ENCODE data around the gene GAGE10. TPM values are rescaled to one million over a fixed set of nuclear protein-coding genes. Genes with fewer than 3 reads are reported as not detected.

Gene GAGE10, protein sequence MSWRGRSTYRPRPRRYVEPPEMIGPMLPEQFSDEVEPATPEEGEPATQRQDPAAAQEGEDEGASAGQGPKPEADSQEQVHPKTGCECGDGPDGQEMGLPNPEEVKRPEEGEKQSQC
- polyA plus RNA-seq (ENCODE audit: insufficient read length in 3 of 3), result not detected
- long read RNA-seq, donor 1, result 0 reads
- long read RNA-seq, donor 2, result 0 reads
- long read RNA-seq, donor 3, result 0 reads
- long read RNA-seq, donor 4, result 0 reads
- long read RNA-seq, donor 5, result 0 reads
- long read RNA-seq, donor 6, result 0 reads
- long read RNA-seq, donor 7, result 0 reads
- long read RNA-seq, donor 8, result 0 reads
- long read RNA-seq, donor 9, result 0 reads
- long read RNA-seq, donor 10, result 0 reads
- long read RNA-seq, donor 11, result 0 reads
- long read RNA-seq, donor 12, result 0 reads
- long read RNA-seq, donor 13, result 0 reads
- long read RNA-seq, donor 14, result 0 reads
- long read RNA-seq, donor 15, result 0 reads
- long read RNA-seq, donor 16, result 0 reads

DNA sequence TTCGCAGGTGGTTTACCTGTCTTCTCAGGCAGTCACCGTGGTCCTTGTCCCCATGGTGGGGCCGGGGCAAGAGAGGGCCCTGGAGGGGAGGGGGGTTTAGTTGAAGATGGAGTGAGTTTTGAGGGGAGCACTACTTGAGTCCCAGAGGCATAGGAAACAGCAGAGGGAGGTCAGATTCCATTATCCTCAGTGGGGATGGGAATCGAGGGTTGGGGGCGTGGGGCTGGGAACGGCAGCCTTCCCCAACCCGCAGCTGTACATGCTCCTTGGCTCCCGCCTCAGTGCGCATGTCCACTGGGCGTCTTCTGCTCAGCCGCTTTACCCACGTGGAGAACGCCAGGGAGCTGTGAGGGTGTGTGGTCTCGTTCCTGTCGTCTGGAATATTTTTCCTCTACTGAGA lies at the start of gene GAGE10:
Gene GAGE10, plus strand, starts transcription at position 301 of the 400 bp plus-strand sequence. CDS start 1,214 bp downstream, outside the sequence.
- no peak for DNase-seq

DNA sequence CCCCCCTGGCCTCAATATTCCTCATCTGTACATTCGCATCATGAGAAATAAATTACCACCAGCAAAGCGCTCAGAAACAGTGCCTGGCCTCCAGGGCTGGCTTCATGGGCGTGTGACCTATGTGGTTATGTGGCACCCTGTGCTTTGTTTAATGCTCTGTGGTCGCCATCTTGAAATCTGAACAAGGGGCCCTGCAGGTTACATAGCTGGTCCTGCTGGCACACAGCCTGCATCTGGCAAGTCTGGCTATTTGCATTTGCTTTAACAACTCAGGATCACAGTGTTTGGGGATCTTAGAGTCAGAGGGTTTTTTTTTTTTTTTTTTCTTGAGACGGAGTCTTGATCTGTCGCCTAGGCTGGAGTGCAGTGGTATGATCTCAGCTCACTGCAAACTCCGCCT lies 48.8 kb upstream of the GAGE10 start:
- no peak for DNase-seq

DNA sequence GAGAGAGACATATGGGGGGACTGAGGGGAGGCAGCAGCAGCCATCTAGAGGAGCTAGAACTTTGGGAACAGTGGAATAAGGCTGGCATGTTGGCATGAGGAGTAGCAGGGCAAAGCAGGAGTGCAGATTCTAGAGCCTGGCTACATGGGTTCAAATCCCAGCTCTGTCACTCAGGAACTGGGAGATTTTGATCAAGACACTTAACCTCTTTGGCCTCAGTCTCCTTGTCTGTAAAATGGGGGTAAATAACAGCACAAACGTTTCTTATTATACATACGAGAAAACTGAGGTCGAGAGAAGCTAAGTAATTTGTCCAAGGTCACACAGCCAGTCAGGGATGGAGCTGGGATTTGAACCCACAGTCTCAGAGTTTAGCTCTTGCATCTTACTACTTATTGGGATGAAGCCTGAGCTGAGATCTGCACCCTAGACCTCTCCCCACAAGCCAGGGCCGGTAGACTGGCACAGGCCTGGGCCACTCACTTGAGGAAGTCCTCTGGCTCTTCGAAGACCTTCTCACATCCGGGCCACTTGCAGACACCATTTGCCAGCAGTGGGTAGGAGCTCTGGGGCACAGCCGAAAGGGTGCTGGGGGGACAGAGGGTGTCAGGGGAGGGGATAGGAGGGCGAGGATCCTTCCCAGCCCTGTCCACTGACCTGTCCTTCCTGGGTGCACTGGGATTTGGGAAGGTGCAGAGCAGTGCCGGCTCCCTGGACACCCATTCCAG lies 47.0 kb upstream of the GAGE10 start:
- no peak for DNase-seq

DNA sequence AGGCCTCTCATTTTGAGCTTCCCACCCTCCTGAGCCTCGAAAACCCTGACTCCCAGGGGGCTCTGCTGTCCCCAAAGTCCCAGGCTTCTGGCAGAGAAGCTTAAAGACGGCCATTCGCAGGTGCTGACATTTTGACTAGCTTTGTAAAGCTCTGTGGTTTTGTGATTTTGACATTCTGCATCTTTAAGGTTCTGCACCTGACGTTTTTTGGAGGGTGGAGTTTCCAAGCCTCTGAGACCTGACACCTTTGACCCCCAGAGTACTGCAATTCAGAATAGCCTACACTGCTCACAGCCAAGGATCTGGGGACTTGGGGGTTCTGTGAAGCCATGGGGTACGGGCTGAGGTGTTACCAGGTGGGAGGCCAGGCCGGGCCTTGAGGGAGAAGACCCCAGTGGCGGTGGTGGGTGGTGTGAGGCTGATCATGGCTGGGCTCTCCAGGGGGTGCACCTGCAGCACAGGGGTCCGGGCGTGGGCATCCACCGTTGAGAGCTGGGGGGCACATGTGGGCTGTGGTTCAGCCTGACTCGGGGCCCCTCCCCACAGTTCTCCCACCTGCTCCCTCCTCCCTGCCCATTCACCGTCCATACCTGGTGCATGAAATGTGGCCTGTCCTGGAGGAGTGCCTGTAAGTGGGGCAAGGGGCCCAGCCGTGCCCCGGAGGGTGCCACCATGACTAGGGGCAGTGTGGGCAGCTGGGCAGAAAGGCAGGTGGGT lies 46.2 kb upstream of the GAGE10 start:
- DNase-seq, result no peak

DNA sequence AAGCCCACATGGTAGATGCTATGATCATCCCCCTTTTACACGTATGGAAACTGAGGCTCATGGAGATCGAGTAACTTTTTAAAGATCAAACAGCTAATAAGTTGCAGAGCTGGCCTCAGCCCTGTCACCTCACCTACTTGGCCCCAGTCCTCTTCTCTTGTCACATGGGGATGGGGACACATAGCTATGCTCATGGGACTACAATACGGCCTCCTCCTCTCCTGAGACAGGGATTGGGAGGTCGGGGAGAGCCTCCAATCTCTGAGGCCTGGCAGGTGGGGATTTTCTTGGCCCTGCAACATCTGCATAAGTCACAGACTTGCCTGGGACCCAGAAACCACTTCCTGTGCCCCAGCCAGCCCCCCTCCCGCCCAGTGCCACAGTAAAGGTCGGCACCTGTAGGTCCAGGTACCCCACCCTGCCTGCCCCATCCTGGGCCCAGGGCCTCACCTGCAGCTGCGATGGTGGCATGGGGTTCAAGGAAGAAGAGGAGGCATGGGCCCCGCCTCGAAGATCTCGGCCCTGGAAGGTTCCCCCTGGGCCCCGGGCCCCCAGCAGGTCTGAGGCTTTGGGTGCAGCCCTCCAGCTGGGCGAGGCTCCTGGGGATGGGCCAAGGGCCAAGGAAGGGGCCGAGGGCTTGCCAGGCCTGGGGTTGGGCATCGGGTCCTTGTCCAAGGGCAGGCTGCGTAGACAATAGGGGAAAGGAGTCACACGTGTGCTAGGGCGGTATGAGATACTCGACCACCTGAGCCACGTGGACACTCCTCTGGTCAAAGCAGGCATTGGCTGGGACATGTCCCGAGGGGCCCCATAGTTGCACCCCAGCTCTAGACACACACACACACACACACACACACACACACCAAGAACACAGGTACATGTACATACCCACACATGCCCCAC lies 45.3 kb upstream of the GAGE10 start:
- no peak for DNase-seq

DNA sequence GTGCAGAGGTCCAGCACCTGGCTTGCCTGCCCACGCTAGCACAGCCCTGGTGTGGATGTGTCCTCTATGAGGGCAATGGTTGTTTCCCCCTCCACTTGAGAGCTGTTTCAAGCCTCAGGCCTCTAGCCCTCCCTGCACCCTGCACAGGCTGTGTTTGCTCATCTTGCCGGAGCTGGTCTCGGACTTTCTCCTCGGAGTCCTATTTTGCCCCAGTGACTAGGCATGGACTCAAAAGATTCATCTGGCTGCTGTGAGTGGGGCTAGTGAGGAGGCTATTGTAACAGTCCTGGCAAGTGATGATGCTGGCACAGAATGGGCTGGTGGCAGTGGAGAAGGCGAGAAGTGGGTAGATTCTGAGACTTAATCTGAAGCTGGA lies 44.7 kb upstream of the GAGE10 start:
- DNase-seq, result no peak

DNA sequence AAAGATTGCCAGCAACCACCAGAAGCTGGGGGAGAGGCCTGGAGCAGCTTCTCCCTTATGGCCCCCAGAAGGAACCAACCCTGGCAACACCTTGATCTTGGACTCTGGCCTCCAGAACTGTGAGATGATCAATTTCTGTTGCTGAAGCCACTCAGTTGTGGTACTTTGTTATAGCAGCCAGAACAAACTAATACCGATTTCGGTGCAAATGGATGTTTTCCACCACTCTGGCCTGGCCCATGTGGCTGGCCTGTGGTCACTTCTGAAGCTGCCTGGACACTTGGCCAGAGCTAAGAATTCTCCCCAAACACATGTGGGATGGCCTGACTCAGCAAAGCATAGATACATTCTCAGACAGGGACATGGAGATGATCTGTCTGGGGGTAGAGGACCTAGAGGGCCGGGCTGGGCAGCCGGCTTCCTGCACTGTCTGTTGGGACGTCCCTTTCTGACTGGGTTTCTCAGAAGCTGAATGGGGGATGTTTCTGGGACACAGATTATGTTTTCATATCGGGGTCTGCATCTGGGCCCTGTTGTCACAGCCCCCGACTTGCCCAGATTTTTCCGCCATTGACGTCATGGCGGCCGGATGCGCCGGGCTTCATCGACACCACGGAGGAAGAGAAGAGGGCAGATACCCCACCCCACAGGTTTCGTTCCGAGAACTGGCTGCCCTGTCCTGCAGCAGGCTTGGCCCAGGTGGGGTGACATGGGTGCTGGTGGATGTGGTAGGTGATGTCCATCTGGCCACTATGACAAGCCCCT lies 43.0 kb upstream of the GAGE10 start:
- no peak for DNase-seq

DNA sequence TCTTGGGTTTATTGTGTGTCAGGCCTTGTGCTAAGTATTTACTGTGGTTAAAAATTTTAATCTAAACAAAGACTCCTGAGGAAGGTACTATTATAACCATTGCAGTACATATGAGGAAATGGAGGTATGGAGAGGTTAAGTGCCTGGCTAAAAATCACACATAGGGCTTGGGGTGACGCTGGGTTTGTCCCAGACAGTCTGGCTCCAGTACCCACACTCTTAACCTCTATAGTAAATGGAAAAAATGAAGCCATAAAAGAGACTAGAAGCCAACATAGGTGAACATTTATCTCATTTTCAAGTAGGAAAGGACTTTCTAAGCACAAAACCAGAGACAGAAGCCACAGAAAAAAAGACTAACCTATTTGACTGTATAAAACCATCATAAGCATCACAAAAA lies 40.8 kb upstream of the GAGE10 start:
- DNase-seq, result no peak

DNA sequence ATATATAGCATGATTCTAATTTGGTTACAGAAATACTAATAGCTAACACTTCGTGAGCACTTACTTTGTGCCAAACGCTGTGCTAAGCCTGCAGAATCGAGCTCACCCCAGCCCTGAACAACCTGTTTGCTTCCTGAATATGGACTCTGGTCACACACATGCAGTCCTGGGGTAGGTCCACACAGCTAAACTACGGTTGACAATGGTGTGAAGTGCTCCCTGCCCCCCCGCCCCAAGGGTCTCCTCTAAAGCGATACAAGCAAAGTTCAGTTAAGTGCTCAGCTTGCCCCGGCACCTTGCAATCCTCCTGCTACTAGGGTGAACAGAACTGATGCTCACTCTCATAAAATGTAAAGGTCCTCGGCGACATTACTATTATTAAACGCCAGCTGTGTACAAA lies 39.8 kb upstream of the GAGE10 start:
- DNase-seq, result no peak

DNA sequence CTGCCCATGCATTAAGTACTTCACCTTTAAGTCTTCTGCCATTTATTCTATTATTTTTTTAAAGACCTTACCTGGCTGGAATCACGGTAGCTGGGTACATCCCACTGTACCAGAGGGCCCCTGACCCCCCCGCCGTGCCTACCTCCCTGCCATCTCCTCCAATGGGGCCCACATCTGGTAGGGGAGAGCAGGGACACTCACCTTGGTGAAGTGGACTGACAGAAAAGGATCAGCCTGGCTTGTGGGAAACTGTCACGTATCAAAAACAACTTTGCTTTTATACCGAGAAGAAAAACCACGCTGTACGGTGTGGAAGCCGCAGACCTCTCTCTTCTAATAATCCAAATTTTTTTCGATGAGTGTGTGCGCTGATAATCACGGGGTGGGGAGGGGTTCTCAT lies 39.0 kb upstream of the GAGE10 start, which contains the start of gene FOXP3:
Gene FOXP3, minus strand, starts transcription at position 251 of the 400 bp plus-strand sequence. CDS start 6,205 bp downstream, outside the sequence.
- DNase-seq, result no peak

DNA sequence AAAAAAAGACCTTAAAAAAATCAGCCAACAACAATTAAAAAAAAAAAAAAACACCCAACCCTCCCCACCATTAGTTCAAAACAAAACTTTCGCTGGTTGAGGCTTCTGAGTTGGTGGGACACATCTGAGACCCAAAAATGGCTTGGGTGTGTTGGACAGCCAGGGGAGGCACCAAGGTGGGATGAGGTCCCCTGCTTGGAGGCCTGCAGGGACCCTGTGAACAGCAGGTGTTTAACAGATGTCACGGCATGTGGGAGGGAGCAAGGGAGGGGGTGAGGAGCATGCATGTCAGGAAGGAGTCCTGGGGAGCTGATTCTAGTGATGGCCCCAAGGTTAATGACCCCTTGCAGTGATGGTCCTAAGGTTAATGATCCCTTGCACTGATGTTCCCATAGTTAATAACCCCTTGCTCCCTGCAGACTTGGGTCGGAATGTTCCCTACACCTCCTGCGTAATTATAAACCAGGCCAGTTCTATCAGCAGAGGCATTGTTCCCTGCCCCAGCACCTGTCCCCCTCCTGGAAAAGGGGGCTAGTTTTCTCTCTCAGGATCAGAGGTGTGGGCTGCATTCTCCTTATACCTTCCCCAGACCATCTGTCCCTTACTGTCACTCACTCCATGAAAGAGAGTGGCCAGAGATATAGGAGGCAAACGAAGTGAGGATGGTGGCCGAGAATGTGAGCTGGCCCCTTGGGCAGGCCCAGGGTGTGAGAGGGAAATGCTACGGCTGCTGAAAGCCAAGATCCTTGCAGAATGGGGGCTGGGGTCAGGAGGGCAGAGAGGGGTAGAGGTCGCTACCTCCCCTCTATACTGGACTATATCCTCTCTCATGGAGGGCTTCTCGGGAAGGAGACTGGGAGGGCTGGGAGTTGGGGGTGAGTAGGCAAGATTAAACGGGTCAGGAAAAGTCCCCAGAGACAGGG lies 36.7 kb upstream of the GAGE10 start:
- no peak for DNase-seq

DNA sequence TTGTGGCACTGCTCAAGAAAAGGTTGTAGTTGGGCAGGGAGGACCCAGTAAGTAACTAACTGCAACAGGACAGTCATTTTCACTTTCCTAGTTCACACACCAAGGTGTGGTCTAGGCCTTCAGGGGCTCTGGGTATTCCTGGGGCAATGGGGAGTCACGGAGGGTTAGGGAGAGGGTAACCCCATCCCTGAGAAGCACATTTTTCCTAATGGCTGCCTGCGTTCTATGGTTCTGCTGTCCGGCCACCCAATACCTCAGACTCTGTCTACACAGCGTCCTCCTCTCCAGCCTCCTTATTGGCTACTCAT lies 34.8 kb upstream of the GAGE10 start:
- DNase-seq, result no peak

DNA sequence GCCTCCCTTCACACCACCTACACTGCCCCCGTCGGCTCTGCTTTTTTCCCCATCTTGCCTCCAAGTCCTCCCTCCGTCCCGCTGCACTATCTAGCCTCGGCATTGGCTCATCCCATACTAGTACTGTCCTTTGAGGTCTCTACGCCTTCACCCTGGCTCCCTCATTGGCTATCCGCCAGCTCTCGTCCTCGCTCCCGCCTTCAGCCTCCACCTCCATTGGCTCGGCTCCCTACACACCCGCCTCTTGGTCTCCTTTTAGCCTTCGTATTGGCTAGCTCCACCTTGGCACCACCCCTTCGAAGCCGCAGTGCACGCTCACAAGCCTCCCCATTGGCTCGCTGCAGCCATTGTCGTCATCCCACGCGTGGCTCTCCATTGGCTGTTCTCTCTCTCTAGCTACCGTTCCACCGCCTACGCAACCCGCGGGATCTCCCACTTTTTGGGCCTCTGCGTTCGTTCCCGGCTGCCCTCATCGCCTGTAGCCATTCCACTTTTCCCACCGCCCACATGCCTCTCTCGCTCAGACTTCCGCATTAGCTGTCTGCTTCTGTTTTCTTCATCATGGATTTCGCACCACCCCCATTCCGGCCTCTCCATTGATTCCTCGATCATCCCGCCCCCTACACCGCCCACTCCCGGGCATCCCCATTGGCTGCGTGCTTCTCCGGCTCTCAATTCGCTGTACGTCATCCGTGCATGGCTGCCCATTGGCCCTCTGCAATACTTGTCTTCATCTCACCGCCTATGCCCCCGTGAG lies 34.3 kb upstream of the GAGE10 start:
- peak; percentile 95 for DNase-seq

DNA sequence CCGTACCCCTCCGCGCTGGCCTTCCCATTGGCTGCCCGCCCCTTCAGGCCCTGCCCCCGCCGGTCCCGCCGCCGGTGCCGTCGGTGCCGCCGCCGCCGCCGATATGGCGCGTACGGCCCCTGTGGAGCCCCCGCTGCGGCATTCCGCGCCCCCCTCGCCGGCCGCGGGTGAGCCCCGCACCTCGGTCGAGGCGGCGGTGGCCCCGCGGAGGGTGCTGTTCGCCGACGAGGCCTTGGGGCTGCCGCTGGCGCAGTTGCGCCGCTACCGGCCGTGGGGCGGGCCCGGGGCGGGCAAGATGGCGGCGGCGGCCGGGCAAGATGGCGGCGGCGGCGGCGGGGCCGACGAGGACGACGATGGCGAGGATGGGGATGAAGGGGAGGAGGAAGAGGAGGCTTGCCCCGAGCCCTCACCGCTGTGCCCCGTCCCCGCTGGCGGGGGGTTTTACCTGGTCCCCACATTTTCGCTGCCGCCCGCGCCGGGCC lies 33.6 kb upstream of the GAGE10 start, which contains the start of gene PPP1R3F:
Gene PPP1R3F, plus strand, starts transcription at position 27 of the 482 bp plus-strand sequence. Its CDS starts 77 bp downstream, at position 104.
- no peak for DNase-seq

DNA sequence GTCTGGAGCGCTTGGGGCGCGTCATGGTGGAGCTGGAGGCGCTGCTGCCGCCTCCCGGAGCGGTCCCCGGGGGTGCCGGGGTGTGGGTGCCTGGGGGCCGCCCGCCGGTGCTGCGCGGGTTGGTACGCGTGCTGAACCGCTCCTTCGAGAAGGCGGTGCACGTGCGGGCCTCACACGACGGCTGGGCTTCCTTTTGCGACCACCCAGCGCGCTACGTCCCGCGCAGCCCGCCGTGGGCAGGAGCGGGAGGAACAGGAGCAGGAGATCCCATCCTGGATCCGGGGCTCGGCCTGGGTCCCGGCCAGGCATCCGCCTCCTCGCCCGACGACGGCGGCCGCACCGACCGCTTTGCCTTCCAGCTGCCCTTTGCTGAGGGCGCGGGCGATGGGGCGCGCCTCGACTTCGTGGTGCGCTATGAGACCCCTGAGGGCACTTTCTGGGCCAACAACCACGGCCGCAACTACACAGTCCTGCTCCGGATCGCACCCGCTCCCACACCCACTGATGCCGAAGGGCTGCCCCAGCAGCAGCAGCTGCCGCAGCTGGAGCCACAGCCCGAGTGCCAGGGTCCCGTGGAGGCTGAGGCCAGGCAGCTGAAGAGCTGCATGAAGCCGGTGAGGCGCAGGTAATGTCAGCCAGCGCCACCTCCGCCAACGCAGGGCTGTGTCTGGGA lies 33.1 kb upstream of the GAGE10 start:
- DNase-seq, result no peak

DNA sequence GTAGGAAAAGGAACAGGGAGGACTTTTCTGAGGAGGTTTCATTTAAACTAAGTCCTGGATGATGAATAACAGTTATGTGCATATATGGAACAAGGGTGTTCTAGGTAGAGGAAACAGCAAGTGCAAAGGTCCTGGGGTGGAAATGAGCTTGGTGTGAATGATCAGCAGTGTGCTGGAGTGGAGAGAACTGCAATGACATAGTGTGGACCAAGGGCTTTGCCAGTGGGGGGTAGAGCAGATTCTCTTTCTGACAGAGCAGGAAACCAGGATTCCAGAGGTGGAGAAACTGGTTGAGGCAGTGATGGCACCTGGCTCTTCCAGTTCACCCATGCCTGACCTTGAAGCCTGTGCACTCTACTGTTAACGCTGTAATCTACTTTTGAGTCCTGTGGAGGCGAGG lies 32.1 kb upstream of the GAGE10 start:
- no peak for DNase-seq

DNA sequence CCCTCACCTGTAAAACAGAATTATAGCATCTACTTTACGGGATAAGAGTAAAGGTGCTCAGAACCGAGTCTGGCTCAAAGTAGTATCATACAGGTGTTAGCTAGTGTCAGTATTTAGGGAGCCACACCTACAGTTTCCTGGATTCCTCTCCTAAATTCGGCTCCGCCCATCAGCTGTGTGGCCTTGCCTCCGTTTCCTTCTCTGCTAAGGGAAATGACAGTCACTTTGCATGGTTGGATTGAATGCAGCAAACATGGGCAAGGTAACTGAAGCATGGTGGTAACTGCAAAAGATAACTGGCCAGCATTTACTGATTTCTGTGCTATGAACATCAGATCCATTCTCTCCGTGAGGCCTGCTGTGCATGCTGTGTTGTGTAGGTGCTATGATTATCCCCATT lies 31.0 kb upstream of the GAGE10 start:
- DNase-seq, result no peak

DNA sequence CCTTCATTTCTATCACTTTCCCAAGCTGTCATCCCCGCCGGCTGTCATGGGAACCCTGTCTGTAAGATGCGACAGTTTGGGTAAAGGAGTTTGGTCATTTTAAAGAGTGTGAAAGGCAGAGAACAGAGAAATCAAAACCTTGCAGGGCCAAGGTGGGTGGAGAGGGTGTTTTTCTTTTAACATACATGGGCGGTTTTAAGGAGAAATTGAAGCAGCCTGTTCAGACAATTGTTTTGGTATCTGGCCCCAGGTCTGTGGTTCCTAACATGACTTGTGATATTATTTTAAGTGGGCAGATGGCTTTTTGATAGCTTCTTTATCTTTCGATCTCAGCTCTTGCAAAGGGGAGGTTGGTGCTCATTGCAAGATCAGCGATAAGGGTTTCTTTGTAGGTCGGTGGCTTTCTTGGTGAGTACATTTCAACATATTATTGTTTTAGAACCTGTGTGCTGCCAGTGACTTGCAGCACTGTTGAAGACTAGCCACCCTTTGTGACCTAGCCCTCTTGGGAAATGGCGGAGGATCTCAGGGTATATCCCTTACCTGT lies 30.2 kb upstream of the GAGE10 start:
- no peak for DNase-seq
